Measurements from ENCODE around the gene SUCLG2.

- TF ChIP-seq CTCF (conservative IDR thresholded peaks at IDR 0.05) (no peak), EZH2 (IDR thresholded peaks at IDR 0.05; ENCODE audit: low read depth) (no peak)
These were observed 146.8 kb downstream of the SUCLG2 start for GRCh38 chr3:67507584-67507983.
